ENCODE measurements around the gene RPS14.
"Not testable (repeated sequence)": the region's sequence is repeated elsewhere in the genome, so short reads cannot be mapped to it uniquely, and the experiment has no call there.

The RPS14 gene

GRCh38 chr5:150479416-150479815 is 29.9 kb upstream of the RPS14 start:
- no peak for DNase-seq

DNA sequence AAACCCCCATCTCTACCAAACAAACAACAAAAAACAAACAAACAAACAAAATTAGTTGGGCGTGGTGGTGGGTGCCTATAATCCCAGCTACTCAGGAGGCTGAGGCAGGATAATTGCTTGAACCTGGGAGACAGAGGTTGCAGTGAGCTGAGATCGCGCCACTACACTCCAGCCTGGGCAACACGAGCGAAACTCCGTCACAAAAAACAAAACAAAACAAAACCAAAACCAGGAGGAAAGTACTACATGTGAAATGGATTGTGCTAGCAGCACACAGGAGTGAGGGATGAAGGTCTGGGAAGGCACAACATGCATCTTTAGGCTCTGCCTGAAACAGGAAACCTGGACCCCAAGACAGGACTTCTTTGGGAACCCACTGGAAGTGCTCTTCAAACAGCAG is 27.0 kb upstream of the RPS14 start:
- DNase-seq: not testable (repeated sequence)

DNA sequence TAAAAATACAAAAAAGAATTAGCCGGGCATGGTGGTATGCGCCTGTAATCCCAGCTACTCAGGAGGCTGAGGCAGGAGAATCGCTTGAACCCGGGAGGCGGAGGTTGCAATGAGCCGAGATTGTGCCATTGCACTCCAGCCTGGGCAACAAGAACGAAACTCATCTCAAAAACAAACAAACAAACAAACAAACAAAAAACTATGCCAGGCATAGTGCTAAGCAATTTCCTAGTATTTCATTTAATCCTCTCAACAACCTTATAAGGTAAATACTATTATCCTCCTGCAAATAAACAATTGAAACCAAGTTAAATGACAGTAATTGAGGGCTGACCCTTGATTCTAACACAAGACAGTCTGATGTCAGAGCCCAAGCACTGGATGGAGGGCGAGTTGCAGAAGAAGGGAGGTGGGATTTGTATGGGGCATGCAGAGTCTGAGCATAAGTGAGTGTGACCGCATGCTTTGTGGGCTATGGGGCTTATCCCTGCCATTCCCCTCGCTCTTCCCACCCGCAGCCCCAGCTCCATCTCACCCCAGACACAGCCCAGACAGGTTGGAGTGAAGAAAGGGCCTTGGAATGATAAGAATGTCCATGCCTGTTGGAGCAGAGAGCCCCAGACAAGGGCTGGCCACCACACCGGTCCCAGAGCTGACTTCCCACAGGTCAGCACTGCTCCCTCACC is 24.3 kb upstream of the RPS14 start:
- DNase-seq: no peak

- DNase-seq: no peak
Measured at GRCh38 chr5:150469718-150470469, 20.4 kb upstream of the RPS14 start.

DNA sequence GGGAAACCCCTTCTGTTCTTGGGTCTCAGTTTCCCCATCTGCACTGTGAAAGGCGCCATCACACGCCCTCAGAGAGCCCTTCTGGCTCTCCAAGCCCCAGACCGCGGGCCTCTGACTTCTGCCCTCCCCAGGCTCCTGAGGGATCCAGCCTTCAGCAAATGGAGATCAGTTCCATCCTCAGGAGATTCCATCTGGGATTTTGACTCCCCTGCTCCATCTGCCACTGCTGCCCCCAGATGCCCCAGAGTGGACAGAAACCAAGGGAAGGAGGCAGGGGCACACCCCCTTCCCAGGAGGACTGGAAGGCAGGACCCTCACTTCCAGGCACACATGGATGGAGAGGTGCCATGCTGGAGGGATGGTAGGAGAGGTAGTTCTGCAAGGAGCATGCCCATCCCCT is 18.7 kb upstream of the RPS14 start:
- DNase-seq: no peak

GRCh38 chr5:150465927-150466326 is 16.4 kb upstream of the RPS14 start:
- no peak for DNase-seq

GRCh38 chr5:150464554-150465012 is 15.0 kb upstream of the RPS14 start:
- no peak for DNase-seq

- peak; percentile 51 for DNase-seq
Measured at GRCh38 chr5:150461231-150461630, 11.7 kb upstream of the RPS14 start.

- no peak for DNase-seq
Measured at GRCh38 chr5:150460781-150461180, 11.2 kb upstream of the RPS14 start.

GRCh38 chr5:150458802-150459557 is 9.4 kb upstream of the RPS14 start:
- peak; percentile 81 for DNase-seq

GRCh38 chr5:150457562-150458240 is 8.2 kb upstream of the RPS14 start:
- no peak for DNase-seq

GRCh38 chr5:150457121-150457520 is 7.6 kb upstream of the RPS14 start:
- DNase-seq: peak; percentile 5

DNA sequence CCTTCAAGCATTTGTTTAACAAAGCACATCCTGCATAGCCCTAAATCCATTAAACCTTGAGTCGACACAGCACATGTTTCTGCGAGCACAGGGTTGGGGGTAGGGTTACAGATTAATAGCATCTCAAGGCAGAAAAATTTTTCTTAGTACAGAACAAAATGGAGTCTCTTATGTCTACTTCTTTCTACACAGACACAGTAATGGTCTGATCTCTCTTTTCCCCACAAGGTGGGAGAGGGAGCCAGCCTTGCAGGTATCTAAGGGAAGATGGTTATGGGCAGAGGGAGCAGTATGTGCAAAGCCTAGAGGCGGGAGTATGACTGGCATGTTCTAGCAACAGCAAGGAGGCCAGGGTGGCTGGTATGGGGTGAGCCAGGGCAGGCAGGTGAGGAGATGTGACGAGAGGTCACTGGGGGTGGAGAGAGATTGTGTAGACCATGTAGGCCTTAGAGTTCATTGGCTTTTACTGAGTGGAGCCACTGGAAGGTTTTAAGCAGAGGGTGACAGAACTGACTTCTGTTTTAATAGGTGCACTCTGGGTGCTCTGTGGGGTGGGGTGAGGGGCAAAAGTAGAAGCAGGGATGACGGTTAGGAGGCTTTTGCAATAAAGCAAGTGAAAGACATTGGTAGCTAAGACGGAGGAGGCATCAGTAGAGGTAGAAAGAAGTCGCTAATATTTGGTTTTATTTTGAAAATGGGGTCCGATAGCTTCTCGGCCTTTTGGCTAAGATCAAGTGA is 5.1 kb upstream of the RPS14 start:
- DNase-seq: no peak

DNA sequence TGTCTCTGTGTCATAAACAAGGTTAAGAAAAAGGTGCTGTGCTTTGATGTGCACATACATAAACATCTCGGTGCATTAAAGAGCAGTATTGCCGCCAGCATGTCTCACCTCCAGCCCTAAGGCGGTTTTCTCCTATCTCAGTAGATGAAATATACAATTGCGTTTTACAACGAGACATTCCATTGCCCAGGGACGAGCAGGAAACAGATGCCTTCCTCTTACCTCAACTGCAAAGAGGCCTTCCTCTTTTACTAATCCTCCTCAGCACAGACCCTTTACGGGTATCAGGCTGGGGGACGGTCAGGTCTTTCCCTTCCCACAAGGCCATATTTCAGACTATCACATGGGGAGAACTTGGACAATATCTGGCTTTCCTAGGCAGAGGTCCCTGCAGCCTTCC is 4.5 kb upstream of the RPS14 start:
- DNase-seq: not testable (repeated sequence)

DNA sequence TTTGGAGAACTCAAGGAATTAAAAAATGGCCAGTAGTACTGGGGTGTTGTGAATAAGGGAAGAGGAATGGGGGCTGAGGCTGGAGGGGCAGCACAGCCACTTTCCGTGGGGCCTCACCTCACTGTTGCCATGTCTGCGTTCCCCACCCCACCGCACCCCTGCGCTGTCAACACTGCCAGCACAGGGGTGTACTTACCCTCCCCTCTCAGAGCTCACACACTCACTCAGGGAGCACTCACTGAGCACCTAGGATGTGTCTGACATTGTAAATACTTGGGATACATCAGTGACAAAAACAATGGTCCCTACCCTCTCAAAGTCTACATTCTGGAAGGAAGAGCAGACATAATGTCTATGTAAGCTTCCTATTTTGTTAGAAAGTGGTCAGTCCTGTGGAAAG is 3.4 kb upstream of the RPS14 start:
- no peak for DNase-seq

DNA sequence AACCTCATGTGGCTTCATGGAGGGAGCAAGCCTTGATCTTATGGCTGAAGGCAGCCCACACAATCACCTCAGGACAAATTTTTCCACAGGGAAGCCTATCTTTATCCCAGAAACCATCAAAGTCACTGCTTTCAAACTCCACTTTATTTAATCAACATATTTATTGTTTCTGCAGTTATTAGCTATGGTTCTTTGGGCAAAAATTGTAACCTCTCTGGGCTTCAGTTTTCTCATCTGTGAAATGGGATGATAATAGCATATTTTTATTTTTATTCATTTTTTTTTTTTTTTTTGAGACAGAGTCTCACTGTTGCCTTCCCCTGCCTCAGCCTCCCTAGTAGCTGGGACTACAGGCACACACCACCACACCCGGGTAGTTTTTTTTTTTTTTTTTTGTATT is 2.1 kb upstream of the RPS14 start:
- no peak for DNase-seq

- DNase-seq: no peak
Measured at GRCh38 chr5:150448952-150449516, 505 bp downstream of the RPS14 start.

GRCh38 chr5:150448334-150448733 is 1.2 kb downstream of the RPS14 start:
- DNase-seq: no peak

DNA sequence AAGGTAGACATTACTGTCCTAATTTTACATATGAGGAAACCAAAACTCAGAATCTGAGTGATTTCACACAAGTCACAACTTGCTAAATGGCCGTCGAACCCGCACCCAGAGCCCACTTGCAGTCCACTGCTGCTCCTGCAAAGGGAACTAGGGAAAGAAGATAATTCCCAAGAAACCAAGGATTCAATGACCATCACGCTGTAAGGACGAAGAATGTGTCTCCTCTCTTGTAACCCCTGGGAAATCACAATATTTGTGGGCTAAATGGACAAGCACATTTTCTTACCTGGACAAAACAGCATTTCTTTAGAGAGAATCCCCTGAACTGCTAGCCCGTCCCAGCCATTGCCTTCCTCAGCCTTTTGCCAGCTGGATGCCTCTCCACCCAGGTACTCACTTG is 2.4 kb downstream of the RPS14 start:
- no peak for DNase-seq

DNA sequence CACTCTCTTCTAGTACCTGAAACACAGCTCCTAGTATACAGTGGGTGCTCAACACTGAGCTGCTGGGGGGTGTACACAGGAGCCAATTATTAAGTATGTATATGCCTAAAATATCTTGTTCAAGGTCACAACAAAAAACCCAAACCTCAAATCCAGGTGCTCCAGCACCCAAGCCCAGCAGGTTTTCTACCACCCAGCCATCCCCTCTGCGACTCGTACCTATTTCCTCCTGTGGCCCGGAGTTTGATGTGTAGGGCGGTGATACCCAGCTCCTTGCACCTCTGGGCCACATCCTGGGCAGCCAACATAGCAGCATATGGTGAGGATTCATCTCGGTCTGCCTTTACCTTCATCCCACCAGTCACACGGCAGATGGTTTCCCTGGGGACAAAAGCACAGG is 3.0 kb downstream of the RPS14 start:
- DNase-seq: no peak

- DNase-seq: no peak
Measured at GRCh38 chr5:150446088-150446487, 3.5 kb downstream of the RPS14 start.

DNA sequence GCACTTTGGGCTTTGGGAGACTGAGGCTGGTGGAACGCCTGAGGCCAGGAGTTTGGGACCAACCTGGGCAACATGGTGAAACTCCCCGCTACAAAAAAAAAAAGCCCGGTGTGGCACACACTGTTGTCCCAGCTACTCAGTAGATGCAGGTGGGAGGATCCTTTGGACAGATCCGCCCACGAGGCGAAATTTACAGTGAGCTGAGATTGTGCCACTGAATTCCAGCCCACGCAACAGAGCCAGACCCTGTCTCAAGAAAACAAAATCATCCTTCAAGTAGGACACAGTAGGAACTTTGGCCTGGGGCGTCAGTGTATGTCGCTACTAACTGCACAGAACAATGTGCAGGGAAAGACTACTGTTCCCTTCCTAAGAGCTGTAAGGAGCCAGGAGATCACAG is 4.8 kb downstream of the RPS14 start:
- no peak for DNase-seq
